HG03175 (cell line): ENCODE measurements around the gene MAP7.

ENCODE experiments used
- ATAC-seq: cut with Tn5 transposase; IDR thresholded peaks from one replicate; pipeline ENCODE4 v1.9.1; 2021; ENCODE audit warnings: mild to moderate bottlenecking, moderate library complexity; ENCODE audit not compliant: unreplicated experiment

The MAP7 gene

DNA sequence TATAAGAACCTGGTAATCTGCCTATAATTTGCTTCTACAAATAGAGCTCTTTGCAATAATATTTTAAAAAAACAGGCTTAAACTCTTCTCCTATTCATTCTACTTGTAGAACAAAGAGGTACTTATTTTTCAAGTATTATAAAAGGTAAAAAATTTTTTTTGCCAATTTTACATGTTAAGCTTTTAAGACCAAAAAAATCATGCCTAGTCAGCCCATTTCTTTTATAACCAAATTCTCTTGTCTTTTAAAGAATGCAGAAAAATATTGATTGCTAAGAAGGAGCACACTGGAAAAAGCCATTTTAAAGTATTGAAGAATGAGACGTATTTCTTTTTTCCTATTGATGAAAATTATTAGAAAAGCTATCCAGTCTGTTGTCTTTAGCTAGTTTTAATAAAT lies 206.5 kb downstream of the MAP7 start:
- no peak for ATAC-seq

DNA sequence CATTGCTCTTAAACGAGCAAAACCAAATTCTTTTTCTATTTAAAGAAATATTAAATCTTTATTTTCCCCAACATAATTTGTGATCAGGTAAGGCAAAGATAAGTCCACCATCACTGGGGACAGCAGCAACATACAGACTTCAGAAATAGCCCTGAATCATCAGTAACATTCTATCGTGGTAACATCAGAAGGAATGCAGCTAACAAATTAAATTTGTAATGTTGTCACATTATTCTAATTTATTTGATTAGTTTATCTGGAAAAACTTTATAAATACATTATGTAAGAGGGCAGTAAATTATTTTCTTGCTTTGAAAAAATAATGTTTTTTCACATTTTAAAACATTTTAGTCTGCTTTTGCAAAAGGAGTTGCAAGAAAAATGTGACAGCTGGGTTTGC lies 206.9 kb downstream of the MAP7 start:
- ATAC-seq = no peak

DNA sequence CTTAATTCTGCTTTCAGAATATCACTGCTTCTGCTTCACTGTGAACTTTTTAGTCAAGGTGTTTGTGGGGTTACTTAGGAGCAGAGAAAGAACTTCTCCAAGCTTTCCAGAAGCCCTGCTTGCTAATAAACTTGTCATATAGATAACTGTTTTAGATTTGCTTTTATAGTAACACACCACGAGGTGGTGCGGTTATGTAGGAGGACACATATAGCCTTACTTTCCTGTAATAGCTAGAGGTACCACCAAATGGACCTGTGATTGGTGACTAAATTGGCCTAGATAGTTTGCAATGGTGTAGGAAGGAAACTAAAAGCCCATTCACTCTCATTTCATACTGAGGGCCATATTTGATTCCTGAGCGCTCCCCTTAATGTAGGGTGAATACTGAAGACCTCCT lies 208.3 kb downstream of the MAP7 start:
- ATAC-seq = no peak

DNA sequence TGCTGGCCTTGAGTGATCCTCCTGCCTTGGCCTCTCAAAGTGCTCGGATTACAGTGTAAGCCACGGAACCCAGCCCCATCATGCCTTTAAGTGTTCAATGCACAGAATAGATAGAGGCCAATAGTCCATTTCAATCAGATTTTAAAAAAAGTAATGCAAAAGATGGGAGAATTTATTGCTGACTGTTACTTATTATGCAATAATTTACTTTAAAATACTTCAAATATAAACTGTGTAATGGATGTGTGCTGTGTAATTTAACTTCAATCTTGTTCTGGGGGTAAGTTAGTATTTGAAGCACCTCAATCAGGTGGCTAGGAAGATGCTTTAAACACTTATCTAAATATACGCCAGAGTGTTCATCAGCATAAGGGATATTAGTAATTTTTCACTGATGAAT lies 208.9 kb downstream of the MAP7 start:
- ATAC-seq = no peak

DNA sequence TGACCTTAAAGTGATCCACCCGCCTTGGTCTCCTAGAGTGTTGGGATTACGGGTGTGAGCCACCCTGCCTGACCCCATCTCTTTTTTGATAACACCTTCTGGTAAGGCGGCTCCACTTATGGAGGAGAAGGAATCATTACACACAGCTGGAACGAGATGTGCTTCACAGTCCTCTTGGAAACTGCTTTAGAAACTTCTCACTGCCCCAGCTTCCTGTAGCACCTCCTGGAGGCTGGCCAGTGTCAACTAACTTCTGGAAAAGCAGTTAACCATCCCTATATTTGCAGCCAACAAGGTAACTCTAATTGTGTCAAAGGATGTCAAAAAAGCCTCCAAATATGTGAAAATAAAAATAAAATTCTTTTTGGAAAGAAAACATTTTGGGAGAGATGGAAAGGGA lies 211.7 kb downstream of the MAP7 start:
- no peak for ATAC-seq

DNA sequence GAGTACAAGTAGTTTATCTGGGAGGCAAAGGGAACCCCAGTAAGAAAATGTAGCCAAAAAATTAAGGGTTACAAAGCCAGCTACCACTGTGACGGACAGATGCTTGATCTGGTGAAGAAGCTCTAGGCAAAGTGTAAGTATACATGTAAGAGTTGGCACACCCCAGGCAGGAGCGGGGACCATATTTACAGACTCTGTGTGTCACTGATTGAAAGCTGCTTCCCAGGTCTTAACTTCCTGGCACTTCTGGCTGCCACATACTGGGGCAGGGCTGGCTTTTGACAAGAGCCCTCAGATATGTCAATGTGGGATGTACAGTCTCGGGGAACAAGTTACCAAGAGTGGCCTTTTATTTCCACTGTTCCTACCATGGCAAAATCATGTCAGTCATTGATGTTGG lies 212.6 kb downstream of the MAP7 start:
- ATAC-seq = no peak

DNA sequence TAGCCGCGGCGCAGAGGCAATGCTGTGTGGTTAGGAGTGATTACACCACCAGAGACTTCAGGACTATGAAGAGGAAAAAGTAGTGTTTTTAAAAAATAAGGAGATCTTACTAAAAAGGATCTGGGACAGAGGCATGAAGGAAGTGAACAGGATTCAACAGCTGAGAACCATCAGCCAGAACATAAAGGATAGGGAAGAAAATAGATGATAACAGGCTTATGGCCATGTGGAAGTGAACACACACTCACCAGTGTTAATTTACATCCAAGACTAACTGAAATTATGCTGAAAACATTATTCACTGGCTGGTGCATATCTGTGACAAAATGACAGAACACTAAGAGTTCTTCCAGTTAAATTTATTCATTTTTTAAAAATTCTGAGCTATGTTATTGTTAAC lies 213.1 kb downstream of the MAP7 start:
- no peak for ATAC-seq

DNA sequence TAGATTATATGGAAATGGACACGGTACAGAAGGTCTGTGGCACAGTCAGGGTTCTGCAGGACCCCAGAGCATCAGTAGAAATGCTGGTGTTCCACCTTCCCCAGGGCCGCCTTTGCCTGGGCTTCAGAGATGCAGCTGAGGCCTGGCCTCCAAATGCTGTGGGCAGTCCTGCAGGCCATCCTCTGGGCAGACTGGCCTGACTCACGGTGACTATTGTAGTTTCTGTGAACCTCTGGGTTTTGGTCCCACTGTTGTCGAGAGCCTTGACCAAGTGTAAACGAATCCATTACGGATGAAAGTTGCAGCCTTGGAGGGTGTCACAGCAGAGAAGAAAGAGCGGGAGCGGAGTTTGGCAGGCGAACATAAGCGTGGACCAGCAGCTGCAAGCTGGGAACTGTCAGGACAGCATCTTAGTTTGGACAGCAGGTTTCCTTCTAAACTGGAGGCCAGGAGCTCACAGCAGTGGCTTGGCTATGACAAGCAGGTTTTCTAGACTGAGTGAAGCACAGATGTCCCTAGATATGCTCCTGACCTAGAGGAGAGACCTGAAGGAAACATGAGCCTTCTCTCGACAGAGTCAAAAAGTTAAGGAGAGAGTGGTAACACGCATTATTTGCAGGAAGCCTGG lies 214.4 kb downstream of the MAP7 start:
- no peak for ATAC-seq

DNA sequence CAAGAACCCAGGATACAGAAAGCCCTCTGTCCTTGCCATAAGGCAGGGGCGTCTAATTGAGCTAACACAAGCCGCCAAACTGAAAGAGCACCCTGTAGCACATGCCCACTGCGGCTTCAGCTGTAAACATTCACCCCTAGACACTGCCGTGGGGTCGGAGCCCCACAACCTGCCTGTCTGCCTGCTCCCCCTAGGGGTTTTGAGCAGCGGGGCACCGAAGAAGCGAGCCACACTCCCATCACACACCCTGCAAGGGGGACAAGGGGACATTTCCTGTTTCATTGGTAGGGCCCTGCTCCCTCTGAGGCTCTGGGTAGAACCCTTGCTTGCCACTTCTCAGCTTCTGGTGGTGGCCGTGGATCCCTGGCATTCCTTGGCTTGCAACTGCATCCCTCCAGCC lies 215.4 kb downstream of the MAP7 start:
- ATAC-seq = no peak

DNA sequence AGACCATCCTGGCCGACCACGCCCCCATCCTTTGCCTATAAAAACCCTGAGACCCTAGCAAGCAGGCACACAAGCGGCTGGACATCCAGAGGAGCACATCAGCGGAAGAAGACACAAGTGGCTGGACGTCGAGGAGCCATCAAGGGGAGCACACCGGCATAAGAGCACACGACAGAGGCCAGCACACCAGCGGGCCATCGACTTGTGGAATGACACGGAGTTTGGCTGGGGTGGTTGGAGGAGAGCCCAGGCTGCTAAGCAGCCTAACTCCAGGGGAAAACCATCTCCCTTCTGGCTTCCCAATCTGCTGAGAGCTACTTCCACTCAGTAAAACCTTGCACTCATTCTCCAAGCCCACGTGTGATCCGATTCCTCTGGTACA lies 215.8 kb downstream of the MAP7 start:
- ATAC-seq = no peak

DNA sequence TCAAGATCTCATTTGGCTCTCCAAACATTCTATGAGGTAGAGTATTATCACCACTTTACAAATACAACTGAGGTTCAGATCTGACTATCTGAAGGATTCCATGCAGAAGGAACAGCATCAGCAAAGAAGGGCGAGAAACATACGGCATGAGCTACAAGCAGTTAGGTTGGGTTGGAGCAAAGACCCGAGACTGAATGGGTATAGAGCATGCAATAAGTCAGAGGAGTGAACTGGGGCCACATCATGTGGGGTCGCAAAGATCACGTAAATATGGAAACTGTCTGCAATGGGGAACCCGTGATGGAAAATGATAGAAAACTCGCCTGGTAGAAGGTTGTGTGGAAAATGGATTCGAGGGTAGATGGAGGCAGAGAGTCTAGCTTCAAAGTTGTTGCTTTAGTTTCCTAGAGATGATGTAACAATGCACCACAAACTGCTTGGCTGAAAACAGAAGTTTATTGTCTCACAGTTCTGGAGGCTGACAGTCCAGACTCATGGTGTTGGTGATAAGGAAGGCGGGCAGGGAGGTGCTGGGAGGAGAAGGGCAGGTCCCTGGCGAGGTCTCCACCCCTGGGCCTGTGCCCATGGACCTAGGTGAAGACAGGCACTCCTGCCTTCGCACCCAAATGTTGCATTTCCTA lies 216.3 kb downstream of the MAP7 start:
- ATAC-seq = no peak

DNA sequence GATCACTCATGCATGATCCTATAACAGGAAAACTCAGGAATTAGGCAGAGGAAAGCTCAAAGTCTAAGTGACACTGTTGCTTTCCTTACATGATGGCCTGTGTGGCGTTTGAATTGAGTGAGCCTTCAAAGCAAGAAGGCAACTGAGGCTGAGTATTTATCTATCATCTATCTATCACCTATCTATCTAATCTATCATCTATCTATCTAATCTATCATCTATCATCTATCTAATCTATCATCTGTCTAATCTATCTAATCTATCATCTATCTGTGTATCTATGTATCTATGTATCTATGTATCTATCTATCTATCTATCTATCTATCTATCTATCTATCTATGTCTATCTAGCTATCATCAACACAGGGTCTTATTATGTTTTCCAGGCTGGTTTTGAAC lies 218.8 kb downstream of the MAP7 start:
- no peak for ATAC-seq

DNA sequence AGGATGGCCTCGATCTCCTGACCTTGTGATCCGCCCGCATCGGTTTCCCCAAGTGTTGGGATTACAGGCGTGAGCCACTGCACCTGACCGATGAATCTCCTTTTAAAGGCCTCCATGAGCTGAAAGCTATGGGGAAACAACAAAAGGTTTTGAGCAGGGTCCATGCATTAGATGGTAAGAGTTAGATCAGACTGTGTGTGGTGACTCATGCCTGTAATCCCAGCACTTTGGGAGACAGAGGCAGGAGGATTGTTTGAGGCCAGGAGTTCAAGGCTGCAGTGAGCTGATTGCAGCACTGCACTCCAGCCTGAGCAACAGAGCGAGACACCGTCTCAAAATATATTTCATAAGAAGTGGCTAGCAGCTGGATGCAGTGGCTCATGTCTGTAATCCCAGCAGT lies 219.6 kb downstream of the MAP7 start:
- ATAC-seq = no peak

DNA sequence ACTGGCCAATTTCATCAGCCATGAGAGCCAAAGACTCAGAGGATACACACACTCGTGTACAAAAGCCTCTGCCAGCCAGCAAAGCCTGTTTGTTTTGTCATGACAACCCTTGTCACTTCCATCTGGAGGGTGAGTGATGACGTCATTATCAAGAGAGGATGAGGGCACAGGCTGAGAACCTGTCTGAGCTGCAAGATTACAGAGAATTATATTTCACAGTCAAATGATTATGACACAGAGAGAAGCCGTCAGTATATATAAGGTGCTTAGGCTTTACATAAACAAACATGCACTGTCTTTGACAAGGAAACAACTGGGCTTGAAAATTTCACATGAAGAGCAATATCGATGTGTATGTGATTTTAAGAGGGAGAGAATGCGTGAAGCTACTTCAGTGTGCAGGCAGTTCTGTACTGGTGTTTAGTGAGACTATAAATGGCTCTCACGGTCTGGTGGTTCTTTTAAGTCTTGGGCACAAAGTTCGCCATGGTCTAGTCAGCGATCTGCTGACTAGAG lies 224.1 kb downstream of the MAP7 start:
- ATAC-seq = no peak

DNA sequence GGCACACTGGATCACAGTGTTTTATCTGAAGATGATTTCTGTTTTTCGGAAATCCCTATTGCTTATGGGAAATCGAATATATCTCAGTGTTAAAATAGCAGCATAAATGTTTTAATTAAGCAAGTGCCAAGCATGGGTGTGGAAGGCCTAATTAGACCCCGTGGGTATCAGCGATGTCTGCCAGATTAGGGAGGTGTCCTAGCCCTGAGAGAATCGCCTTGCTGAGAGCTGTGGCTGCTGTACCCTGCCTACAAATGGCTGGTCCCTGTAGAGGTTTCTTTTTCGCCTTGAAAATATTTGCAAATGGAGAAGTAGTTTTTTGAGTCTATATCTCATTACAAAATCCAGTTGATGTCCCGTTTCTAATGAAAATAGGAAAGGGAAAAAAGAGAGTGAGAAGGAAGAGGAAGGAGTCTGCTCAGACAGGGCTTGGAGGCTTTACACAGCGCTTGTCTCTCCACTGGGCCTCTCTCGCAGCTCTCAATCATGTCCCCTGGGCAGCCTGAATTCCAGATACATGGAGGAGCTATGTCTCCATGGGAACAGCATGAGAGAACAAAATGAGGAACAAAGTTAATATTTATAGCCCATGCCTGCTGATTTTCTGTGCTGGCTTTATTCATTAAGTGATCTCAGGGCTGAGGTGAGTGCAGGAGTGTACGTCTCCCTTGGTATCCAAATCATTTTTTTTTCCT lies 225.4 kb downstream of the MAP7 start:
- ATAC-seq = no peak

DNA sequence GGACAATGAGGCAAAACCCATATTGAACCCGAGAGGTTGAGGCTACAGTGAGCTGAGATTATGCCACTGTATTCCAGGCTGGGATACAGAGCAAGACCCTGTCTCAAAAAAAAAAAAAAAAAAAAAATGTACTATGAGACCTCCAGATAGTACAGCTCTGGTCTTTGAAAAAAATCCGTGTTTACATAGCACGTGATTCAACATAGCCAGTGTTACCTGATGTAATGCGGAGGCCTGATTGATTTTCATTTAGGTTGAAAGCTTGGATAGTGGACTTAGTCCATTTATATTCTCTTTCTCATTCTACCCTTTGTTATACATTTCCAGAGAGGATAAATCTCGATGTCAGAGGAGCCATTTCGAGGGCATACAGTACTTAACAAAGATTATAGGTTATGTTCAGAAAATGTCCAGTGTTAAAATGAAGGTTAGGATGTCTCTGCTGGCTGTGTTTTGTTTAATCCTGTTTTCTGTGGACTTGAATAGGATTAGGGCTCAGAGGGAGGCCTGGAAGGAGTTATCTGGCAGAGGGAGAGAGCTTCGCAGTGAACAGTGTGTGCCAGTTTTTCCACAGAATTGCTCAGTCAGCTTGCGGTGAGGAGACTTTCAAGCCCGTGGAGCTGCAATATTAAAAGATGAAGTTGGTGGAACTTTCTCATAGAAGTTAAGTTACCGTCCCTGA lies 226.7 kb downstream of the MAP7 start:
- ATAC-seq = no peak

DNA sequence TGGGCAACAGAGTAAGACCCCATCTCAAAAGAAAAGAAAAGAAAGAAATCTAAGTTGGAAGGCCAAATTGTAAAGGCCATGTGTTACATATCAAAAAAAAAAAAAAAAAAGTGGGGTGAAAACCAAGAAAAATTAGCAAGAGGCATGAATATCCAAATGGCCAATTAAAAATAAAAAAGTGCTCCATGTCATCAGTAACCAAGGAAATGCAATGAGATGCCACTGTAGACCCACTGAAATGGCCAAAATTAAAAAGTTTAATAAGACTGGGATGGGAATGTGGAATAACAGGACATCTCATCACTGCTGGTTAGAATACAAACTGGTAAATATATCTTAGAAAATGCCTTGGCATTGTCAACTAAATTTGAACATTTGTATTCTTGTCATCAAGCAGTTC lies 230.5 kb downstream of the MAP7 start:
- no peak for ATAC-seq

DNA sequence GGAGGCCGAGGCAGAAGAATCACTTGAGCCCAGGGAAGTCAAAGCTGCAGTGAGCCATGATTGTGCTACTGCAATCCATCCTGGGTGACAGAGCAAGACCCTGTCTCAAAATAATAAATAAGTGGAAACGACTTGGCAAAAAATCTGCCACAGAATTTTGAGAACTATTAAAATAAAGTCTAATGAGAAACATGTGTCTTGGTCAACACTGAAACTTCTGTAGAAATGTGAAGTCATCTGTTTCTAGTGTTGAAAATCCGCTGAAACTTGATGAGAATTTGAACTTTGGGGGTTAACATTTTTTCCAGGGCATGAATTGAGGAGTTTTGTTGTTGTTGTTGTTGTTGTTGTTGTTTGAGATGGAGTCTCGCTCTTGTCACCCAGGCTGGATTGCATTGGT lies 231.5 kb downstream of the MAP7 start:
- no peak for ATAC-seq

DNA sequence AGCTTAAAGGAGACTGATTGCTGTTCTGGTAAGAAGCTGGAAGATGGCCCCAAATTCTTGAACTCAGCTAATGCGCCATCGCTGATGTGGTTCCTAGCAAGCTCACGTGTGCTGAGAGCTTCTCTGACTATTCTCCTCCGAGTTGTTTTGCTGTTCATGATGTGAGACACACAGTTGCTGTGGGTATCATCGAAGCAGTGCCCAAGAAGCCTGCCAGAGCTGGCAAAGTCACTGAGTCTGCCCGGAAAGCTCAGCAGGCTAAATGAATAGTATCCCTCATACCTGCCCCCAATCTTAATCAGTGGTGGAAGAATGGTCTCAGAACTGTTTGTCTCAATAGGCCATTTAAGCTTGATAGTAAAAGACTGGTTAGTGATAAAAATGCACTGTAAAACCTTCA lies 232.3 kb downstream of the MAP7 start:
- no peak for ATAC-seq

DNA sequence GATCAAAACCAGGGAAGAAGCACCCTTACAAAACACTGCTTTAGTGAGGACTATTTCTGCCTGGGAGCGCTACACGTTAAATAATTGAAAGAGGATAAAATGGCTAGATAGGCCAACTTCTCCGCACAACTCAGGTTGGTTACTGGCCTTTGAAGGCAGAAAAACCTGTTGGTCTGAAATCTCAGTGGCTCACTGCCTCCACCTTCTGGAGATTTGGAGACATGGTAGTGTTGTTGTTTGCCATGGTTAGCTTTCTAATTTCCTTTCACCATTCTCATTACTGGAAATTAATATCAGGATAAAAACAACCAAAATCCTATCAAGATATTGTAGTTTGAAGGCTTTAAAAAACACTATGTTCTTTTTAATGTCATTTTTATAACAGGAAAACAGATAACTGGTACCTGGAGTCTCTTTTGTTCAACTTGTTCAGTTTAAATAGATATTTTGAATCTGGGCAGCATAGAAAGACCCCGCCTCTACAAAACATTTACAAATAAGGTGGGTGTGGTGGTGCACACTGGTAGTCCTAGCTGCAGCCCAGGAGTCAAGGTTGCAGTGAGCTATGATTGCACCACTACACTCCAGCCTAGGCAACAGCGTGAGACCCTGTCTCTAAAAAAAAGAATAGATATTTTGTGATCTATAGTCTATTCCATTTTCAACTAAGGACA lies 233.1 kb downstream of the MAP7 start:
- peak; percentile 76 for ATAC-seq

DNA sequence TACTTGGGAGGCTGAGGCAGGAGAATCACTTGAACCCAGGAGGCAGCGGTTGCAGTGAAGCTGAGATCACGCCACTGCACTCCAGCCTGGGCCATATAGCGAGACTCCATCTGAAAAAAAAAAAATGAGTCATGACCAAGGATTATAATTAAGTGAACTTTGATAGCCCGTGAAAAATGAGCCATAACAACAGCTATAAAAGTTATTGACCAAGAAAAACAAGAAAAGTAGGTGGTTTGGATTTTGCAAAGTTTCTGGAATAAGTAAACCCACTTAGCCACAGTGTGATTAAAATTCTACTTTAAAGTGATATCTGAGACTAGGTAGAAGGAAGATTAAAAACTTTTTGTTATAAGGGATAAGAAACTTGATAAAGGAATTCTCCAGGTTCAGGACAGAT lies 234.6 kb downstream of the MAP7 start:
- ATAC-seq = no peak
